IMR-90 (cell line): ENCODE results near the gene MYO3B. TPM values are rescaled to one million over a fixed set of nuclear protein-coding genes. Genes with fewer than 3 reads are reported as not detected.

Experiments used
- ATAC-seq: fragments of 200-7000 bp; cut with Tn5 transposase; 2 replicates; pipeline ENCODE4 v1.9.1; 2020; ENCODE audit warnings: low read depth, mild to moderate bottlenecking, moderate library complexity
- BruUV-seq: library from RNA; stranded (reverse); fragments of 400-500 nt; replicated peaks from 2 replicates; lab custom pipeline; 2021; lab: Mats Ljungman, UMichigan
- CTCF ChIA-PET: fragments of 300-600 bp; formaldehyde crosslinking; extraction: SDS; loops from one replicate; lab custom pipeline; 2021; ENCODE audit warnings: antibody characterized with exemption; lab: Yijun Ruan, JAX
- POLR2A ChIA-PET: fragments of 300-600 bp; sonication (Branson Sonifier 250); formaldehyde crosslinking; loops from one replicate; lab custom pipeline; 2022; ENCODE audit warnings: antibody characterized with exemption; ENCODE audit not compliant: unreplicated experiment; lab: Charles Lee
- DNase-seq: peaks from one replicate; pipeline ENCODE4 v3.0.0; 2013
- H2AFZ ChIP-seq: replicated peaks from 2 replicates; pipeline ENCODE3; 2013; ENCODE audit warnings: low read length, mild to moderate bottlenecking; ENCODE audit not compliant: poor library complexity
- H2AK5ac ChIP-seq: 2 replicates; pipeline ENCODE4 v1.6.1; 2013; ENCODE audit warnings: low read depth, low read length, inconsistent platforms
- H2AK9ac ChIP-seq: replicated peaks from 2 replicates; pipeline ENCODE3; 2013; ENCODE audit warnings: mild to moderate bottlenecking, low read depth, low read length, moderate library complexity; ENCODE audit not compliant: poor library complexity
- H2BK120ac ChIP-seq: 2 replicates; pipeline ENCODE4 v1.6.1; 2013; ENCODE audit warnings: low read depth, low read length, inconsistent platforms
- H2BK15ac ChIP-seq: 3 replicates; pipeline ENCODE4 v1.6.1; 2013; ENCODE audit warnings: low read depth, low read length, inconsistent platforms
- H2BK20ac ChIP-seq: 2 replicates; pipeline ENCODE4 v1.6.1; 2013; ENCODE audit warnings: low read depth, mild to moderate bottlenecking, inconsistent platforms, low read length, moderate library complexity
- H2BK5ac ChIP-seq: 2 replicates; pipeline ENCODE4 v1.6.1; 2013; ENCODE audit warnings: mild to moderate bottlenecking, low read depth, low read length, inconsistent platforms; ENCODE audit not compliant: poor library complexity, severe bottlenecking
- H3K14ac ChIP-seq: replicated peaks from 2 replicates; pipeline ENCODE4 v1.6.1; 2013; ENCODE audit warnings: low read depth, low read length, inconsistent platforms
- H3K18ac ChIP-seq: 2 replicates; pipeline ENCODE4 v1.6.1; 2013; ENCODE audit warnings: low read depth, low read length, control low read depth
- H3K23ac ChIP-seq: 2 replicates; pipeline ENCODE4 v1.6.1; 2013; ENCODE audit warnings: low read depth, low read length, inconsistent platforms
- H3K27ac ChIP-seq: 2 replicates; pipeline ENCODE4 v1.5.1; 2013; ENCODE audit warnings: mild to moderate bottlenecking, control low read depth, low read length; ENCODE audit not compliant: insufficient read depth
- H3K27me3 ChIP-seq: 2 replicates; pipeline ENCODE4 v1.6.1; 2013; ENCODE audit warnings: low read length; ENCODE audit not compliant: control insufficient read depth, insufficient read depth
- H3K36me3 ChIP-seq: 2 replicates; pipeline ENCODE4 v1.6.1; 2013; ENCODE audit warnings: low read length, mixed read lengths; ENCODE audit not compliant: control insufficient read depth, insufficient read depth
- H3K4ac ChIP-seq: 2 replicates; pipeline ENCODE4 v1.6.1; 2013; ENCODE audit warnings: low read depth, low read length, inconsistent platforms
- H3K4me1 ChIP-seq: 2 replicates; pipeline ENCODE4 v1.6.1; 2013; ENCODE audit warnings: low read length, mixed read lengths; ENCODE audit not compliant: control insufficient read depth, insufficient read depth
- H3K4me2 ChIP-seq: 2 replicates; pipeline ENCODE4 v1.6.1; 2013; ENCODE audit warnings: low read depth, mild to moderate bottlenecking, control low read depth, low read length, moderate library complexity
- H3K4me3 ChIP-seq: 2 replicates; pipeline ENCODE4 v1.5.1; 2013; ENCODE audit warnings: low read depth, mild to moderate bottlenecking, control low read depth, low read length, moderate library complexity; ENCODE audit not compliant: insufficient read depth
- H3K56ac ChIP-seq: 2 replicates; pipeline ENCODE4 v1.6.1; 2013; ENCODE audit warnings: low read length, inconsistent platforms; ENCODE audit not compliant: insufficient read depth; ENCODE audit errors: extremely low read depth
- H3K79me1 ChIP-seq, 2 experiments: 2 replicates each; pipeline ENCODE4 v1.6.1; 2013; ENCODE audit warnings: low read length in 2 of 2, inconsistent platforms in 1 of 2, low read depth in 1 of 2
- H3K9ac ChIP-seq: 2 replicates; pipeline ENCODE4 v1.6.1; 2013; ENCODE audit warnings: low read depth, low read length, control low read depth
- H3K9me1 ChIP-seq: 2 replicates; pipeline ENCODE4 v1.6.1; 2013; ENCODE audit warnings: low read length, inconsistent platforms; ENCODE audit not compliant: insufficient read depth
- H3K9me3 ChIP-seq: 2 replicates; pipeline ENCODE4 v1.6.1; 2013; ENCODE audit warnings: low read length; ENCODE audit not compliant: control insufficient read depth, insufficient read depth
- H4K20me1 ChIP-seq: 2 replicates; pipeline ENCODE4 v1.6.1; 2013; ENCODE audit warnings: low read length, inconsistent platforms; ENCODE audit not compliant: insufficient read depth
- H4K5ac ChIP-seq: 2 replicates; pipeline ENCODE4 v1.6.1; 2013; ENCODE audit warnings: mild to moderate bottlenecking, low read depth, low read length, control low read depth
- H4K8ac ChIP-seq, 2 experiments: 2 replicates each; pipeline ENCODE4 v1.6.1; 2013; ENCODE audit warnings: low read depth in 2 of 2, low read length in 2 of 2, control low read depth in 1 of 2, inconsistent platforms in 1 of 2
- H4K91ac ChIP-seq: 2 replicates; pipeline ENCODE4 v1.6.1; 2013; ENCODE audit warnings: low read depth, low read length, inconsistent platforms; ENCODE audit not compliant: insufficient read depth
- BHLHE40 ChIP-seq: fragments of 150-350 bp; IDR thresholded peaks from 2 replicates; pipeline ENCODE4 v1.6.1; 2016; ENCODE audit warnings: mild to moderate bottlenecking, low read depth, low read length
- CEBPB ChIP-seq: IDR thresholded peaks from 2 replicates; pipeline ENCODE4 v1.6.1; 2012; ENCODE audit warnings: low read depth, low read length, improper control_type of control experiment
- FOS ChIP-seq: fragments of 150-350 bp; IDR thresholded peaks from 2 replicates; pipeline ENCODE4 v1.6.1; 2016; ENCODE audit warnings: low read depth, low read length
- MAFK ChIP-seq: IDR thresholded peaks from 2 replicates; pipeline ENCODE4 v1.6.1; 2012; ENCODE audit warnings: low read depth, low read length, improper control_type of control experiment
- MAZ ChIP-seq: IDR thresholded peaks from 2 replicates; pipeline ENCODE4 v1.6.1; 2012; ENCODE audit warnings: low read depth, mild to moderate bottlenecking, low read length, improper control_type of control experiment, moderate library complexity, borderline replicate concordance
- POLR2A ChIP-seq: IDR thresholded peaks from 2 replicates; pipeline ENCODE4 v1.6.1; 2012; ENCODE audit warnings: mild to moderate bottlenecking, low read depth, low read length
- RAD21 ChIP-seq: IDR thresholded peaks from 2 replicates; pipeline ENCODE4 v1.6.1; 2012; ENCODE audit warnings: low read length, improper control_type of control experiment
- SMC3 ChIP-seq: fragments of 150-350 bp; IDR thresholded peaks from 2 replicates; pipeline ENCODE4 v1.6.1; 2016; ENCODE audit warnings: low read depth, mild to moderate bottlenecking, antibody characterized with exemption, low read length, moderate library complexity
- USF2 ChIP-seq: fragments of 150-350 bp; IDR thresholded peaks from 2 replicates; pipeline ENCODE4 v1.6.1; 2017; ENCODE audit warnings: mild to moderate bottlenecking, antibody characterized with exemption, low read length, low read depth
- WGBS, 2 experiments: methylation state at CpG; one replicate each; pipeline versions ENCODE4 v1.1.5 to v1.1.7; 2013; ENCODE audit warnings: missing lambda C conversion rate in 2 of 2; ENCODE audit not compliant: insufficient read length in 1 of 2; ENCODE audit errors: extremely low coverage in 2 of 2; 5-methylcytosine and 5-hydroxymethylcytosine counted together
- dilution Hi-C: fragments of 300-500 bp; cut with HindIII; formaldehyde crosslinking; loops from one replicate; pipeline ENCODE4 v1.14.3; 2018; ENCODE audit warnings: low sequenced_read_pairs; ENCODE audit not compliant: unreplicated experiment
- in situ Hi-C: fragments of 300-500 bp; cut with MboI; formaldehyde crosslinking; loops from 3 replicates; pipeline ENCODE4 v1.14.3; 2019; ENCODE audit warnings: low sequenced_read_pairs, inconsistent platforms, mixed read lengths
- intact Hi-C: fragments of 100-400 bp; cut with micrococcal nuclease; formaldehyde crosslinking; loops from 2 replicates; pipeline ENCODE4 v1.10.0; 2022
- polyA plus RNA-seq, 3 experiments: library from polyadenylated mRNA; depleted of rRNA; stranded (reverse); fragments of >200 nt; gene quantifications; 2 replicates each; pipeline ENCODE4 v1.2.3, GENCODE V29; 2012; ENCODE audit warnings: low replicate concordance in 1 of 3
- total RNA-seq: library from RNA; depleted of rRNA; stranded (reverse); fragments of >200 nt; gene quantifications from 2 replicates; pipeline ENCODE4 v1.2.3, GENCODE V29; 2012
- TF ChIP-seq, protein P1 (sequence below): conservative IDR thresholded peaks from 2 replicates; pipeline ENCODE4 v1.5.1; 2012; ENCODE audit warnings: mild to moderate bottlenecking, low read depth, low read length, improper control_type of control experiment

Gene MYO3B
- total and polyA plus RNA-seq, 2 of the 4 experiments (the other 2 are of a cell fraction): 0.02 TPM; not detected in 1

- POLR2A ChIA-PET: no interaction called here
Measured at GRCh38 chr2:170143045-170143717, 34.8 kb upstream of the MYO3B start.

More at GRCh38 chr2:170143045-170143717, 34.8 kb upstream of the MYO3B start:
- Histone ChIP-seq H3K4me2 (no peak overlapping the region), H3K56ac (no peak overlapping the region), H2AFZ (no peak overlapping the region), H4K91ac (no peak overlapping the region), H2AK5ac (no peak overlapping the region), H3K23ac (no peak overlapping the region), H3K27me3 (no peaks in the 10 kb centered on the region), H2BK20ac (no peak overlapping the region), H2BK15ac (no peak overlapping the region), H2BK5ac (no peak overlapping the region), H3K14ac (no peak overlapping the region), H3K4me3 (no peak overlapping the region), H3K27ac (no peak overlapping the region), H3K4me1 (no peaks in the 10 kb centered on the region), H3K9me1 (no peaks in the 10 kb centered on the region), H3K9me3 (no peaks in the 10 kb centered on the region; the same call in 1 of the 2 replicates), H2AK9ac (no peak overlapping the region), H4K20me1 (no peaks in the 10 kb centered on the region), H2BK120ac (no peak overlapping the region), H3K36me3 (no peaks in the 10 kb centered on the region), H3K79me1 (no peaks in the 10 kb centered on the region), H4K8ac (no peak overlapping the region), H3K9ac (no peak overlapping the region), H4K5ac (no peak overlapping the region), H3K4ac (no peak overlapping the region), H3K18ac (no peak overlapping the region)
- 60% methylated on average over 1 of the region's 4 CpGs; no CpG with 5 or more reads in 1 of the 2 experiments for whole genome bisulfite sequencing, 2 experiments
- intact Hi-C loops (no loop called here), in situ Hi-C loops (no loop called here), dilution Hi-C loops (no loop called here)
- DNase-seq (no peak), ATAC-seq (no peak)
- TF ChIP-seq FOS (no peak), USF2 (no peak), BHLHE40 (no peak), MAZ (no peak), POLR2A (no peak), MAFK (no peak), CEBPB (no peak), RAD21 (no peak), SMC3 (no peak)
- TF ChIP-seq, protein P1, sequence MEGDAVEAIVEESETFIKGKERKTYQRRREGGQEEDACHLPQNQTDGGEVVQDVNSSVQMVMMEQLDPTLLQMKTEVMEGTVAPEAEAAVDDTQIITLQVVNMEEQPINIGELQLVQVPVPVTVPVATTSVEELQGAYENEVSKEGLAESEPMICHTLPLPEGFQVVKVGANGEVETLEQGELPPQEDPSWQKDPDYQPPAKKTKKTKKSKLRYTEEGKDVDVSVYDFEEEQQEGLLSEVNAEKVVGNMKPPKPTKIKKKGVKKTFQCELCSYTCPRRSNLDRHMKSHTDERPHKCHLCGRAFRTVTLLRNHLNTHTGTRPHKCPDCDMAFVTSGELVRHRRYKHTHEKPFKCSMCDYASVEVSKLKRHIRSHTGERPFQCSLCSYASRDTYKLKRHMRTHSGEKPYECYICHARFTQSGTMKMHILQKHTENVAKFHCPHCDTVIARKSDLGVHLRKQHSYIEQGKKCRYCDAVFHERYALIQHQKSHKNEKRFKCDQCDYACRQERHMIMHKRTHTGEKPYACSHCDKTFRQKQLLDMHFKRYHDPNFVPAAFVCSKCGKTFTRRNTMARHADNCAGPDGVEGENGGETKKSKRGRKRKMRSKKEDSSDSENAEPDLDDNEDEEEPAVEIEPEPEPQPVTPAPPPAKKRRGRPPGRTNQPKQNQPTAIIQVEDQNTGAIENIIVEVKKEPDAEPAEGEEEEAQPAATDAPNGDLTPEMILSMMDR: no peak
- no TSS peak for BruUV-seq
- CTCF ChIA-PET: interaction anchor here (0.6 kb wide), 1 partner anchor 9 kb away, joined by 3 read pairs; no protein-coding TSS in a partner anchor
